Stimulated activated CD8-positive, alpha-beta memory T cell treated with anti-CD3 and anti-CD28 coated beads, Interleukin-15, amount 100 ng/mL, for 1 hour (primary cell): Measurements from ENCODE around the gene EGR4.
"Not testable (repeated sequence)": the region's sequence is repeated elsewhere in the genome, so short reads cannot be mapped to it uniquely, and the experiment has no call there.

ENCODE experiments used
- DNase-seq: peaks from one replicate; pipeline ENCODE4 v3.0.0-alpha.2; 2020; ENCODE audit warnings: low read depth

EGR4 gene

DNA sequence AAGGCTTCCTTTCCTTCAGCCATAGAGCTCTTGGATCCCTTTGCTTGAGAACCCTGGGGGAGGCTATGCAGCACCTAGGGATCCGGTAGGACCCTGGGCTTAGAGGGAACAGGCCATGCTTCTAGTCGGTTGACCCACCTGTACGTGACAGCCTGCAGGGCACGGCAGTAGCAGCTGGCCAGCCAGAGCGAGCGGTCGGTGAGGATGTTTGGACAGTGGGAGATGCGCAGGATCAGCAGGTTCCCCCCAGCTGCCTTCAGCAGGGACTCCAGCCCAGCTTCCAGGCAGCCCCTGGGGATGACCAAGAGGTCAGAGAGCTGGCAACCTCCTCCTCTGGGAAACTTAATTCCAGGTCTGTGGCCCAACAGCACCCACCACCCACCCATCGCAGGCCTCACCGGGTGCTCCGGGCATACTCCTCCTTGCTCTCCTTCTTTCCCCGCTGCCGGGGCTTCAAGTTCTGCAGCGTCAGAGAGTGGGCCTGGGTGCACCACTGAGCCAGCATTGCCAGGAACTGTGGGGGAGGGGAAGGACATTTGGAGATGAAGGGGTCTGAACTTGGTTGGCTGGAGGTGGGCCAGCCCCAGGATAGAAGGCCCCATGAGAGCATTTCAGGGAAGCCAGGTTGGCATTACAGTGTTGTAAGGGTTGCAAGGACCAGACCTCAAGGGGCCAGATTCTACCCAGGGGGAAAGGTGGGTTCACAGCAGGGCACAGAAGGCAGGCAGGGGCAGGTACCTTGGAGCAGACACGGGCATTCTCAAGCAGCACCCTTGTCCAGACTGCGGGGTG lies 29.6 kb downstream of the EGR4 start:
- DNase-seq = no peak

DNA sequence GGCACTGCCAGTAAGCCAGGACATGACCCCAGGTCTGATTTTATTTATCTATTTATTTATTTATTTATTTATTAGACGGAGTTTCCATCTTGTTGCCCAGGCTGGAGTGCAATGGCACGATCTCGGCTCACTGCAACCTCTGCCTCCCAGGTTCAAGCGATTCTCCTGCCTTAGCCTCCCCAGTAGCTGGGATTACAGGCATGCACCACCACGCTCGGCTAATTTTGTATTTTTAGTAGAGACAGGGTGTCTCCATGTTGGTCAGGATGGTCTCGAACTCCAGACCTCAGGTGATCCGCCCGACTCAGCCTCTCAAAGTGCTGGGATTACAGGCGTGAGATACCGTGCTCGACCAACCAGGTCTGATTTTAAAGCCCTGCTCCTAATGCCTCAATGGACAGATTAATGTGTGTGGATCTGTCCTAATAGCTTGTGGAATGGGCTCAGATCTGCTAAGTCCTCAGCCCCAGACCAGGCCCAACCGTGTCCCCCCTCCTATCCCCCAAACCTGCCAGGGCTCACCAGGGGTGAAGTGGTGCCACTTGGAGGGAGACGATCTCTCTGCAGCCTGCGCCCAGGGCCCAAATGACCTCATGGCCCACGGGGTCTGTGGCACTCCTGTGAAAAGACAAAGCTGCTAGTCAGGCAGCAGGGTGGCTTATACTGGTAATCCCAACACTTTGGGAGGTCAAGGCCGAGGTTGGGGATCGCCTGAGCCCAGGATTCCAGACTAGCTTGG lies 30.5 kb downstream of the EGR4 start:
- DNase-seq = not testable (repeated sequence)

DNA sequence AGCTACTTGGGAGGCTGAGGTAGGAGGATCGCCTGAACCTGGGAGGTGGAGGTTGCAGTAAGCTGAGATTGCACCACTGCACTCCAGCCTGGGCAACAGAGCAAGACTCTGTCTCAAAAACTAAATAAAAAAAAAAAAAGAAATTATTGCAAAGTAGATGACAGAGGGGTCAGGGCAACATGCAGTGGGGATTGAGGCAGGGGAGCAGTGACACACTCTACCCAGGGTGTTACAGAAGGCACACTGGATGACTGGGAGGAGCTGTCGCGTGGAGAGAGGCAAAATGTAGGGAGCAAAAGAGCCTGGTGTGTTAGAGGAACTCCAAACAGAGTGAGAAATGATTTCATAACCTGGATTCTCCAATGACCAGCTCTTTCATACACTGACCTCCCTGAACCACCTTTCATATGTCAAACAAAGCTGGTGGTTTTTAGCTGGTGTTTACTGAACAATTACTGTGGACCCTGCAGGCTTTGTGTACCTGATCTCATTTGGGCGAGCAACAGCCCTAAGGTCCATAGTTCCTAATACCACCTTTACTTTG lies 31.2 kb downstream of the EGR4 start:
- DNase-seq = no peak

DNA sequence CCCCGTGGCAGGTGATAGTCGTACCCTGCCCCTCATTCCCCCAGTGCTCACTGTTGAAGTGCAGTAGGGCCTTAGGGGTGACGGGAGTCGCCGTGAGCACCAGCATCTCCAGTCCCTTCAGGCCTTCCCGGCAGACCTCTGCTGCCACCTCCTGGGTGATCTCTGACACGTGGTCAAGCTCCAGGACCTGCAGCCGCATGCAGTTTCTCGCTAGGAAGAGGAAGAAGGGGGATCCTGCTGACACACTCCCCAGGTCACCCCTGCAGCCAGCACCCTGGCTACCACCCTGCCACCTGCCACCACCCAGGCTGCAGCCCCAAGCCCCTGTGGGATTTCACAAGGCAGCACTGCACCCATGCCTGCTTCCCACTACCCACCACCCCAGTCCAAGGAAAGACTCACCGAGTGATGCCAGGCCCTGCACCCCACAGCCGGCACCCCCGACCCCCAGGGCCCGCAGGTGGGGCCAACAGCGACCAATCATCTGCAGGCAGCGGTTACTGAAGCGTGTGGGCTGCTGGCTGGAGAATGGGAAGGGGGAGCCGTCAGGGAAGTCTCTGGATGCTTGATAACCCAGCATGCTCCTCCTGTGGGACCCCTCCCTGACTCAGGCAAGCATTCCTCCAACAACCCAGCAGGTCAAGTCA lies 32.9 kb downstream of the EGR4 start:
- DNase-seq = no peak

DNA sequence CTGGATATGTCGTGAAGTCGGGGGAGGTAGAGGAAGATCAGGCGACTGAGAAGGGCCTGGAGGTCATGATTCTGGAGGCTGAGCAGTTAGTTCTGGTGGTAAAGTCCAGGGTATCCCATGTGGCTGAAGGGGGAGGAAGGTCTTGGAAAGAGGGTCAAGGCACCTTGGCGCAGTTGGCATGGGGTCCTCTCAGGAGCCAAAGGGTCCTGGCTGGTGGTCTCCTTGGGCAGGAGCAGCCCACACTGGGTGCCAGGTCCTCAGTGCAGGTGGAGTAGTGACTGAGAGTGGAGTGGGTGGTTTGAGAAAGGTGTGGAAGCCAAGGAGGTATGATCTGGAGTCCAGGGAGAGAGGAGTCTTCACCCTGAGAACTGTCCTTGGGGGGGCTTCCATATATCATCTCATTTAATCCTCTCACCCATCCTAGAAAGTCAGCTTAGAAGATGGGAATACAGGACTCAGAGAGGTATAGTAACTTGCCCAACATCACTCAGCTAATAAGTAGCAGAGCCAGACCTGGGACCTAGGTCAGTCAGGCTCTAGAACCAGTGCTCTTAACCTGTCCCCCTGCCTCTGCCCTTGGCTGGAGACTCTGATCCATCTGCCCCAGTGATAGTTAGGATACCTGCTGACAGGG lies 33.5 kb downstream of the EGR4 start:
- DNase-seq = no peak

DNA sequence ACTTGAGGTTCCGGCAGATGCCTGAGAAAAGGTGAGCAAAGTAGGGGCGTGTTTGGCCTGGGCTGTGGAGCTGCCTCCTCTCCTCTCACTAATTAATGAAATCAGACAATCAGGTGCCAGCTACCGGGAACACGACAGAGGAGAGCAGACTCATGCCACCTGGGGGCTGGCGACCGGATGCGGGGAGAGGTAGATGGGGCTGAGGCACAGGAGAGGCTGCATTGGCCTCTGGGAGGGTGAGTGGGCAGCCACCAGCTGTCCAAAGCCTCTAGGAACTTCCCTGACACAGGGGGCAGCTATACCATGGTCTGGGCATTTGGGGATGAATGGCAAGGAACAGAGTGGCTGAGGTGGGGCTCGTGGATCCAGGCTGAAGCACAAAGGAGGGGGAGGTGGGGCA lies 34.1 kb downstream of the EGR4 start:
- DNase-seq = no peak

DNA sequence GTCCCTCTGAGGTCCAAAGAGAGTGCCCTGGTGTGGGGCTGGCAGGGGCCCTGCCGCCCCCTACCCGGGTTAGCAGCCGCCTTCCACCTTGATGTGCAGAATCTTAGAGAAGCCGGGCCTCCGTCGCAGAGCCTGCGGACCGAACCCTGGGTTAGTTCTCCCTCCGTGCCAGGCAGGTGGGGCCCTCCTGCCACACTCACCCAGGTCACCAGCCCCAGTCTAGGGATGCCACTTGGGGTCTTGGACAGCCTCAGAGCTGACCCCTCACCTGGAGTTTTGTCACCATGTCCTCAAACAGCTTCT lies 34.5 kb downstream of the EGR4 start:
- DNase-seq = no peak

DNA sequence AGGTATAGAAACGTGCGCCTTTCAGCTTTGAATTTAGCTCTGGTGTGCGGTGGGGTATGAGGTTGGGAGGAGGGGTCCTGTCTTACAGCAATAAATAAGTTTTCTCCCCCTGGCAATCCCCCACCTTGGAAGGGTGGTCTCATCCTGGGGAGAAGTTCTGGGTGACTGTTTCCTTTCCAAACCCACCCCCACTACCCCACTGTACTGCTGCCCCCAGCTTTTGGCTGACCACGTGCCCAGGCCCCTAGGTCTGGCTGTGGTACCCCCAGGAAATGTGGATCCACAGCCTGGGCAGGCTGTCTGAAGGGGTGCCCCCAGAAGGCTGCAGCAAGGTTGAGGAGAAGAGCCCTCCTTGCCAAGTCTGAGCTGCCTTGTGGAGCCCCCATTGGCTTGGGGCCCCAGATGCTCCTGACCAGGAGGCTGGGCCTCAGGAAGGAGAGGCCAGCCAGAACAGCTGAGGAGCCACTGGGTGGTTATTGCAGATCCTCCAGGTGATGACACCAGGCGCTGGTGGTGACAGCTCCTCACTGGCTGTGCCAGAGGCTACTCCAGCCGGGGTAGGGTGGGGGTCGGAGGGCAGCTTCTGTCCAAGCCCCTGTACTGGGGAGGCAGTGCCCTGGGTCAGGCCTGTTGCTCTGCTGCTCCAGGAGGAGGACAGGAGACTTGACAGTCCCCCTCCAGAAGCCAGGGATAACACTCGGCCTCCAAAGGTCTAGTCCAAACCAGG lies 35.0 kb downstream of the EGR4 start:
- DNase-seq = no peak

DNA sequence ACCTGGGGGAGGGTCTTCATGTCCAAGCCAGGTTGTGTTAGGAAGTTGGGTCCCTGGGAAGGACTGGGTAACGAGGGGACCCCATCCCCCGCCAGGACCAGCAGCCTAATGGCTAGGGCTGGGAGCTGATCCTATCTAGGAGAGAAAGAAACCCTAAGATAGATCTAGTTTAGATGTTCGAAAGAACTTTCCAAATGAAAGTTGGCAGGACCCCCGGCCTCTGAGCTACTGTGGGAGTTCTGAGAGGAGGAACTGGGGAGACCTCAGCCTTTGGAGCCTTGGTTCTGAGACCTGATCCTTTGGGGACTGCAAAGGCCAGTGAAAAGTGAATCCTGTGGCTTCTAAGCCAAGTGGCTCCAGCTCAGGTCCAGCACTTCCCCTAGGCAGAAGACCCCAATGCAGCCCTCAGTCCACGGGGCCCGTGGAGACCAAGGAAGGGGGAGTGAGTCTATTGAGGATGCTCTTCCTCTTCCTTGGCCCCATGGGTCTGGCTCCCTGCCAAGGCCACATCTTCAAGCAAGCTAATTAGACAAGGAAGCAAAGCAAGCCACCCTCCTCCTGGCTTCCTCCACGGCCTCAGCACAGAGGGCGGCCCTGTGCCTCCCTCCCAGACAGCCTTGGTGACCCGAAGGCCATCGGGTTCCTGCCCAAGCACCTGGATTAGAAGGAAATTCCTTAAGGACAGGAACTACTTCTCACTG lies 35.8 kb downstream of the EGR4 start:
- no peak for DNase-seq

DNA sequence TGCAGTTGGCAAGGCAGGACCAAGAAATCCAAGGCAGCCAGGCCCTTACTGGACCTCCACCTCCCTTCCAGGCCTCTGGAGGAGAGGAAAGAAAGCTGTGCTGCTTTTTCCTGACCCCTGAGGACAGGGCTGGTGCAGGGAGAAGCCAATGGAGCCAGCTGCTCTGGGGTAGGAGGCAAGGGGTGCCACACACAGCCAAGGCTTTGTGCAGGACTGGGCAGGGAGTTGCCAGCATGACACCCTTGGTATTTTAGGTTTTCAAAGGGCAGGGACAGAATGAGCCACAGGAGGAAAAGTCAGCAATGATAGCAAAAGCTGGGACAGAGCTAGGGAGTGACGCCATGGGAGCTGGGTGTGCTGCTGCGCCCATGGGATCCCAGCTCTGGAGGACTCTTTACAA lies 36.3 kb downstream of the EGR4 start:
- DNase-seq = no peak

DNA sequence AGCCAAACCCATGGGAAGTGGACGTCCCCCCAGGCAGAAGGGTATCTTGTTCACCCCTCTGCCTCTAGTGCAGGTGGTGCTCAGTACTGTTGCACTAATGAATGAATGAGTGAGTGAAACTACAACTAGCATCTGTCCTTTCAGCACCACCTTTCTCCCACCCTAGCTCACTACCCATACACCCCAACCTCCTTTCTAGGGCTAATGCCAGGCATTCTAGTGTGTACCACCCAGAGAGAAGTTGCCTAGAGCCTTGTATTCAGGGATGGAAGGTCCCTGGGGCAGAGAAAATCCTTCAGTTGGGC lies 36.8 kb downstream of the EGR4 start:
- DNase-seq = no peak

DNA sequence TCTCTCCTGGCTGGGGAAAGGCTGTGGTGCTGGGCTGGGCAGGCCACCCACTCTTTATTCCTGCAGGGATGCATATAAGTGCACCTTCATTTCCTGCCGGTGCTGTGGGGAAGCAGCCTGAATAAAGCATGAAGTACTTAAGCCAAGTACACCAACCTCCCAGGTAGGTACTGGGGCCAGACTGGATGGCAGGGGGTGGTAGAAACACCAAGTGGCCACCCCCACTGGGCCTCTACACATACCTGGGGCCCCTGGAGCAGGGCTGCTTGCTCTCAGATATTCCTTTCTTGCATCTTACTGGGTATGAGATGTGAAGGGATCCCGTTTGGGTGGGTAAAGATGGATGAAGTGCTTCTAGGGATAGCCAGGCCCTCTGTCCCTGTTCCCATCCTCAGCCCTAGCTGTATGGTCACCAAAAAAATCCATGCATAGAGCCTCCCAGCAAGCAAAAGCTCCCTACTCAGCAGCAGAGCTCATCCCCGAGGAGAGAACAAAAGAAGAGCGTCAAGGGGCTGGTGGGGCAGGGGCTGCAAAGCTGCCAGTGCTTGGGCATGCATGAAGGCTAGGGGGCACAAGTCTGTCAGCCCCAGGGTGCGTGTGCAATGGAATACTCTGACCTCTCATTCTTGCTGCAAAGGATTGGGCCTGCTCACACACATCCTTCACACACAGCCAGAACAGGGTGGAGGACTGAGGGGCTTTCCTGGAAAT lies 37.3 kb downstream of the EGR4 start:
- no peak for DNase-seq

DNA sequence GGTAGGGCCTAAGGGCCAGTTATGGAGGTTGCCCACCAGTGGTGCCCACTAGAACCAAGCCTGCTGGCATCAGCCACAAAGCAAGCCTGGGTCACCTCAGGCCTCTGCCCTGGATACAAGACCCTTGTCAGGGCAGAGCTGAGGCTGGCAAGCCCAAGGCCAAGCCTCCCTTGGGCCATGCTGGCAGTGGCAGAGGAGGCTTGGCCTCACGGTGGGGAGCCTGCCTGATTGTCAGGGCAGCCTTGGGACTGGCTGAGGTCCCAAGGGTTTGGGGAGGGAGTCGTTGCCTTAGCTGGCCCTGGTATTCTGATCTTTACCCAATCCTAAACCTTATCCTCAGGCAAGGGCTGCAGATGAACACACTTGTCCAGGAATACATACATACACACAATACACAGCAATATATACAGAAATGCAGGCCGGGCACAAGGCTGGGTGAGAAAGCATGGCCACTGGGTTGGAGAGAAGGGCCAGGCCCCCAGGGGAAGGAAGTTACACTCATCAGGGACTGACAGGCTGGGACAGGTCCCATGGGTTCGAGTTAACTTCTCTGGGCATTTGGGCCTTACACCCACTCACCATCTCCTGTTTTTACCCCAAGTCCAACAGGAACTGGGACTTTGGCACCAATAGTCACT lies 38.2 kb downstream of the EGR4 start:
- no peak for DNase-seq

DNA sequence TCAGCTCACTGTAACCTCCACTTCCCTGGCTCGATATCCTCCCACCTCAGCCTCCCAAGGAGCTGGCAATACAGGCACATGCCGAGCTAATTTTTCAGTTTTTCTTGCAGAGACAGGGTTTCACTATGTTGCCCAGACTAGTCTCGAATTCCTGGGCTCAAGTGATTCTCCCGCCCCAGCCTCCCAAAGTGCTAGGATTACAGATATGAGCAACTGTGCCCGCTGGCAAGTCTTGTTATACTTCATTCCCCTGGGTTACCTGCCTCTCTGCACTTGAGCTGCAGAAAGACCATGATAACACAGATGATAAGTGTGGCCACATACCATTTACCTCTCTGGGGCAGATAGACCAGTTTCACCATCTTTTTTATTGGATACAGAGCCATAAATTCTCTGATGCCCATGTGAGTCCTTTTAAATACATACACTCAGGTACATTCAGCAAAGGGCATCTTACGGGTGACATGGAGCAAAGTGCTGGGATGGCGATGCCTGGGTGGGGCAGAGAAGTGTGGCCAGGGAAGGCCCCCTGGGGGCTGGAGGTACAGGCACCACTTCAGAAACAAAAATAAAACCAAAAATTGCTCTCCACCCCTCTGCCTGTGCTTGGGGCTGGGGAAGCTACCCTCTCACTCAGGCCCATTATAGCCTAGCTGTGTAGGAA lies 38.9 kb downstream of the EGR4 start:
- DNase-seq = no peak

DNA sequence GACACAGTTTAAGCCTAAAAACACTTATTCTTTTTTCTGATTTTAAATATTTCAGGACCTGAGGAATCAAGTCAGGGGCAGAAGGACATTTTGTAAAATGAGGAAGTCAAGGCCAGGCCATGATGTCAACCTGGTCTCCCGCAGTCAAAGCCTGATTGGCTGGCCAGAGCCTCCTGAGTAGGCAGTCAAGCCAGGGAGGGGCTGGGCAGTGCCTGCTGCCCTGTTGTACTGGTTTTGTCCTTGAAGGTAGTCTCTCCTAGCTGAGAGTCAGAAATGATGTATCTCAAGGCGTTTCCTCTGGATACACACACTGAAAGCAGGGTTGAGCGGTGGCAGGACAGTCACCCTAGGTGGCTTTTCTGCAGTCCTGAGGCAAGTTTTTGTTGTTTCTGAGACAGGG lies 39.4 kb downstream of the EGR4 start:
- DNase-seq = no peak

DNA sequence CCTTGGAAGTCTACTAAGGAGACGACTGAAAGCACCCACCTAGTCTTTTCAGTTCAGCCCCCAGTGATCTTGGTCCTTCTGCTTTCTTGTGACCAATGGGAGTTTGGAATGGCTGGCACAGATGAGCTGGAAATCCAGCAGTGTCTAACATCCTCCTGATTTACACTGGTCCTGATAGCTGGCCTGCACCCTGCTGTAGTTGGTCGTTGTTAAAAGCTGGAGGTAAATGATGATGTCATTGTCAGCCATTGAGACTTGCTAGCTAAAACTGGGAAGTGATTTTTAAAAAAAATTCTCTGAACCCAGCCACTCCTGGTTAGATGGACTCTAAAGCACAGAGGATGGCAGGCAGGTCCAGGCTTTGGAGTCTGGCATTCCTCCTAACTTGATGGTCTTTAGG lies 39.9 kb downstream of the EGR4 start:
- DNase-seq = no peak

DNA sequence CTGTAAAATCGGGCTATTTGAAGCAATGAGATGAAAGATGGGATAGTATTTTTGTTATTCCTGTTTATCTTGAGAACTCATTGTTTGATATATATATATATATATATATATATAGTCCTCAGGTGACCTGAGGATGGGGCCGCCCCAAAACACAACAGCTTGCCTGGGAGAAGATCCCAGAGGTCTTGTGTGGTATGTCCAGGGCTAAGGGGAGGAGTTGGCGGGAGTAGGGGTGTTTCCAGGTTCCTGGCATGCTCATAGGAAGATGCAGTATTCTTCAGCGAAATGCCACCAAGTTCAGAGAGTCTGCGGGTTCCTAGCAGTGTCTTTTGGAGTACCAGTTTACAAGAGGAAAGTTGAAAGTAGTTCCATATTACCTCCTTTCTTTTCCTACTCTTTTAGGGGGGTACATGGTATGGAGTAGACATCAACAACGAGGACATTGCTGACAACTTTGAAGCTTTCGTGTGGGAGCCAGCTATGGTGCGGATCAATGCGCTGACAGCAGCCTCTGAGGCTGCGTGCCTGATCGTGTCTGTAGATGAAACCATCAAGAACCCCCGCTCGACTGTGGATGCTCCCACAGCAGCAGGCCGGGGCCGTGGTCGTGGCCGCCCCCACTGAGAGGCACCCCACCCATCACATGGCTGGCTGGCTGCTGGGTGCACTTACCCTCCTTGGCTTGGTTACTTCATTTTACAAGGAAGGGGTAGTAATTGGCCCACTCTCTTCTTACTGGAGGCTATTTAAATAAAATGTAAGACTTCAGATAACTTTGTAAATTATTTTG lies 40.9 kb downstream of the EGR4 start:
- no peak for DNase-seq

DNA sequence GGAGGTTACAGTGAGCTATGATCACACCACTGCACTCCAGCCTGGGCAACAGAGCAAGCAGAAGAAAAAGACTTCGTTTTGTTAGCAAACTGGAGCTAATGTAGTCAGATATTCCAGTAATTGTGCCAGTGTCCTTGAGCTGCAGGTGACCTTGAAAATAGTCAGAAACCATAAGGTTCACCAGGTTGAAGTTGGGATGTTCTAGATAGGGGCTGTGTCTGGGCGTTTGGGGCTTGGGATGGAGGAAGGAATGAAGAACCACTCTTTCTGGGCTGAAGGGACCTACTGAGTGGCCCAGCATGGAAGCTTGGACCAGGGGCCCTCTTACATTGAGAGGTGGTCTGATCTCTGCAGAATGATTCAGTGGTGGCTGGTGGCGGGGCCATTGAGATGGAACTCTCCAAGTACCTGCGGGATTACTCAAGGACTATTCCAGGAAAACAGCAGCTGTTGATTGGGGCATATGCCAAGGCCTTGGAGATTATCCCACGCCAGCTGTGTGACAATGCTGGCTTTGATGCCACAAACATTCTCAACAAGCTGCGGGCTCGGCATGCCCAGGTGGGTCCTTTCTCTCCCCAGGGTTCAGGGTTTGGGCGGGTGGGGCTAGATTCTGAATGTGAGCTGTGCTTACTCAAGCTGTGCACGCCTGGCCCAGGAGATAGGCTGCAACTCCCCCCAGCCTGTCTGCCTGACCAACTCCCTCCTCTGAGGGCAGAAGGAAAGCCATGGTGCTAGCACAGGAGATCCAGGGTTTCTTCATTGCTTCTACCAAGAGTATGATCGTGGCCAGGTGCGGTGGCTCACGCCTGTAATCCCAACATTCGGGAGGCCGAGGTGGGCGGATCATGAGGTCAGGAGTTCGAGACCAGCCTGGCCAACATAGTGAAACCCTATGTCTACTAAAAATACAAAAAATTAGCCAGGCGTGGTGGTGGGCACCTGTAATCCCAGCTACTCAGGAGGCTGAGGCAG lies 42.2 kb downstream of the EGR4 start:
- no peak for DNase-seq
